RWPE2 (cell line): ENCODE results near the gene PCDHGB2.
A peak's percentile ranks its signal among the peaks of the same experiment; 100 is the strongest.
"Not testable (repeated sequence)": the region's sequence is repeated elsewhere in the genome, so short reads cannot be mapped to it uniquely, and the experiment has no call there.

Source experiments
- ATAC-seq: fragments of 200-7000 bp; cut with Tn5 transposase; 3 replicates; pipeline ENCODE4 v1.9.1; 2021; ENCODE audit warnings: low read depth
- DNase-seq: peaks from one replicate; pipeline ENCODE4 v3.0.0-alpha.2; 2020; ENCODE audit warnings: low spot score
- H3K27ac ChIP-seq: fragments of 450-650 bp; 2 replicates; pipeline ENCODE4 v1.5.1; 2017; ENCODE audit warnings: mild to moderate bottlenecking; ENCODE audit not compliant: poor library complexity, severe bottlenecking
- H3K27me3 ChIP-seq: fragments of 250-450 bp; sonication (Bioruptor Pico); 2 replicates; pipeline ENCODE4 v1.5.1; 2021; ENCODE audit warnings: mild to moderate bottlenecking, moderate library complexity; ENCODE audit not compliant: insufficient read depth, poor library complexity, severe bottlenecking
- H3K36me3 ChIP-seq: fragments of 250-450 bp; sonication (Bioruptor Pico); 2 replicates; pipeline ENCODE4 v1.5.1; 2020; ENCODE audit warnings: low read depth, mild to moderate bottlenecking, moderate library complexity
- H3K4me1 ChIP-seq: fragments of 250-450 bp; sonication (Bioruptor Pico); 2 replicates; pipeline ENCODE4 v1.5.1; 2021; ENCODE audit warnings: mild to moderate bottlenecking, moderate library complexity; ENCODE audit not compliant: insufficient read depth, poor library complexity, severe bottlenecking
- H3K4me3 ChIP-seq: fragments of 250-450 bp; sonication (Bioruptor Pico); 2 replicates; pipeline ENCODE4 v1.5.1; 2021; ENCODE audit warnings: mild to moderate bottlenecking, moderate library complexity; ENCODE audit not compliant: severe bottlenecking
- H3K9me3 ChIP-seq: fragments of 250-450 bp; sonication (Bioruptor Pico); 2 replicates; pipeline ENCODE4 v1.5.1; 2021; ENCODE audit warnings: mild to moderate bottlenecking, moderate library complexity; ENCODE audit not compliant: severe bottlenecking
- CTCF ChIP-seq: fragments of 450-650 bp; IDR thresholded peaks from one replicate; pipeline ENCODE4 v1.5.1; 2017; ENCODE audit warnings: mild to moderate bottlenecking, moderate library complexity; ENCODE audit not compliant: poor library complexity, severe bottlenecking

The PCDHGB2 gene

DNA sequence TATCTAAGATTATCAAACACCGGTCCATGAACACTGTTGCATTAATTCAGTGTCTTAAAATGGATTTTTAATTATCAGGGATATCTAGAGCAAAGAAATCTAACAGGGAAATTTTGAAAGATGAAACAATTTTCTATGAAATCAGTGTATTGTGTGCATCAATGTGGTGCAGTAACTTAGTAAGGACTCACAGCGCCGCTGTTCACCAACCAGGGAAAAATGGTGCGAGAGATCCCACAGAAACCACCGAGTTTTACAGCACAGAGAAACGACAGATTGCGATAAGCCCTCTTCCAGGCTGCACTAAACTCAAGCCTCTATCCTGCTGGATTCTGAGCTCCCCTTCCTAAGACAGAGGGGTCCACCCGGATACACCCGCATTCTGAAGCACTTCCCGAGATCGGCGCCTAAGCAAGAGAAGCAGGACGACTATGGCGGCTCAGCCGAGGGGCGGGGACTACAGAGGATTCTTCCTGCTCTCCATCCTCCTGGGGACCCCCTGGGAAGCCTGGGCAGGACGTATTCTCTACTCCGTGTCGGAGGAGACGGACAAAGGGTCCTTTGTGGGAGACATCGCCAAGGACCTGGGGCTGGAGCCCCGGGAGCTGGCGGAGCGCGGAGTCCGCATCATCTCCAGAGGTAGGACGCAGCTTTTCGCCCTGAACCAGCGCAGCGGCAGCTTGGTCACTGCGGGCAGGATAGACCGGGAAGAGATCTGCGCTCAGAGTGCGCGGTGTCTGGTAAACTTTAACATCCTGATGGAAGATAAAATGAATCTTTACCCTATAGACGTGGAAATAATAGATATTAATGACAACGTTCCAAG lies 22.9 kb downstream of the PCDHGB2 start, which contains the start of gene PCDHGA7:
PCDHGA7 (plus strand) TSS at position 274 of the 826 bp plus-strand sequence; CDS start at position 432, 158 bp downstream.
- ATAC-seq (peak; percentile 60; the same call in 2 of the 3 replicates), DNase-seq (no peak)
- Histone ChIP-seq H3K27me3 (peaks cover 36% of the 10 kb centered on the region), H3K27ac (no peak within 1 kb of the TSS), H3K36me3 (no peaks in the 10 kb centered on the region), H3K9me3 (peaks cover 16% of the 10 kb centered on the region), H3K4me1 (no peaks in the 10 kb centered on the region), H3K4me3 (peak within 1 kb of the TSS; percentile 34)
- peak; percentile 74 for TF ChIP-seq CTCF

DNA sequence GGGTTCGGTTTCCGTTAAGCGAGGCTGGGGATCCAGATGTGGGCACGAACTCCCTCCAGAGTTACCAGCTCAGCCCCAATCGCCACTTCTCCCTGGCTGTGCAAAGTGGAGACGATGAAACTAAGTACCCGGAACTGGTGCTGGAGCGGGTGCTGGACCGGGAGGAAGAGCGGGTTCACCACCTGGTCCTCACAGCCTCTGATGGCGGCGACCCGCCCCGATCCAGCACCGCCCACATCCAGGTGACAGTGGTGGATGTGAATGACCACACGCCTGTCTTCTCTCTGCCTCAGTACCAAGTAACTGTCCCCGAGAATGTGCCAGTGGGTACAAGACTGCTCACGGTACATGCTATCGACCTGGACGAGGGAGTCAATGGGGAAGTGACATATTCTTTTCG lies 23.6 kb downstream of the PCDHGB2 start:
- no peak for TF ChIP-seq CTCF
- Histone ChIP-seq H3K27ac (no peak overlapping the region), H3K9me3 (peaks cover 18% of the 10 kb centered on the region), H3K27me3 (peaks cover 36% of the 10 kb centered on the region), H3K36me3 (no peaks in the 10 kb centered on the region), H3K4me3 (no peak overlapping the region), H3K4me1 (no peaks in the 10 kb centered on the region)
- DNase-seq (no peak), ATAC-seq (no peak)

- H3K36me3 ChIP-seq = no peaks in the 10 kb centered on the region
- peaks cover 27% of the 10 kb centered on the region for H3K27me3 ChIP-seq
- no peak overlapping the region for H3K27ac ChIP-seq
- no peak for TF ChIP-seq CTCF
- ATAC-seq (no peak), DNase-seq (no peak)
- no peak overlapping the region for H3K4me3 ChIP-seq
- H3K4me1 ChIP-seq = no peaks in the 10 kb centered on the region
- H3K9me3 ChIP-seq = peaks cover 32% of the 10 kb centered on the region
Observed at GRCh38 chr5:141384471-141385267, 24.9 kb downstream of the PCDHGB2 start.

DNA sequence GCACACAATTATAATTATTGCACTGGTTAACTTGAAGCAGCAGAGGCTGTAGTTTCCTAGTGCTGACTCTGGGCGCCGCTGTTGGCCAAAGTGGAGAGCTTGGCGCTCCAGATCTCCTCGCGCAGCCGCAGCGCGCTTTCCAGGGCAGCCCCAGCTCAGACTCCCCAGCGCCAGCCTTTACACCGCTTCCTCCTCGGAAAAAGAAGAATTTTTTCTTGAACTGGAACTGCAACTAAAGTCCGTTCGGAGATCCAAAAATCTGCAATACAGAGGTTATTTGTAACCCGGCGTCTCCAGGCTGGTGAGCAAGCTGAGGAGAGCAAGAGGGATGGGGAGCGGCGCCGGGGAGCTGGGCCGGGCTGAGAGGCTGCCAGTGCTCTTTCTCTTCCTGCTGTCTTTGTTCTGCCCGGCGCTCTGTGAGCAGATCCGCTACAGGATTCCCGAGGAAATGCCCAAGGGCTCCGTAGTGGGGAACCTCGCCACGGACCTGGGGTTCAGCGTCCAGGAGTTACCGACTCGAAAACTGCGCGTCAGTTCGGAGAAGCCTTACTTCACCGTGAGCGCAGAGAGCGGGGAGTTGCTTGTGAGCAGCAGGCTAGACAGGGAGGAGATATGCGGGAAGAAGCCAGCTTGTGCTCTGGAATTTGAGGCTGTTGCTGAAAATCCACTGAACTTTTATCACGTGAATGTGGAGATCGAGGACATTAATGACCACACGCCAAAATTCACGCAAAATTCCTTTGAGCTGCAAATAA lies 27.9 kb downstream of the PCDHGB2 start, which contains the start of gene PCDHGB4:
PCDHGB4 (plus strand) TSS at position 142 of the 755 bp plus-strand sequence; CDS start at position 329, 187 bp downstream.
- peak; percentile 92 for ATAC-seq
- not testable (repeated sequence) for DNase-seq

More for the DNA sequence above, 27.9 kb downstream of the PCDHGB2 start, which contains the start of gene PCDHGB4:
- peaks cover 49% of the 10 kb centered on the region for H3K9me3 ChIP-seq
- not testable (repeated sequence) for H3K4me1 ChIP-seq, H3K27ac ChIP-seq, H3K36me3 ChIP-seq, H3K27me3 ChIP-seq
- H3K4me3 ChIP-seq = peak within 1 kb of the TSS; percentile 26
- peak; percentile 94 for TF ChIP-seq CTCF
